Measurements from ENCODE around the gene STAT5A. TPM values are rescaled to one million over a fixed set of nuclear protein-coding genes. Genes with fewer than 3 reads are reported as not detected.

The STAT5A gene
- total and polyA plus RNA-seq, 8 donors, result 10.5 to 19.8 (median 14.5) TPM

GRCh38 chr17:42321555-42321954 is 33.3 kb downstream of the STAT5A start:
- FAIRE-seq (no peak), ATAC-seq (no peak), DNase-seq (no peak)
- no peaks in the 10 kb centered on the region for H3K9me3 ChIP-seq
- 90 to 96% methylated on average over 4 of the region's 4 CpGs for WGBS, 2 donors
- no peaks in the 10 kb centered on the region for H3K27me3 ChIP-seq
- no peak overlapping the region for H3K27ac ChIP-seq
- H3K36me3 ChIP-seq, result peaks cover 9 to 48% (median 15%) of the 10 kb centered on the region in 3 donors
- no peak for TF ChIP-seq CTCF (IDR thresholded peaks at IDR 0.05)
- intact Hi-C loops (cut with DNase I), result loop anchor here in 2 of 3 donors (5.0 to 10.0 kb wide), 3 partner anchors 83 to 193 kb away; no protein-coding TSS in a partner anchor
- no peak overlapping the region for H3K4me3 ChIP-seq
- H3K4me1 ChIP-seq, result peaks cover 0 to 7% (median 0%) of the 10 kb centered on the region in 3 donors

GRCh38 chr17:42322382-42323267 is 34.3 kb downstream of the STAT5A start:
- peaks cover 0 to 4% (median 0%) of the 10 kb centered on the region in 3 donors for H3K4me1 ChIP-seq
- H3K36me3 ChIP-seq, result peaks cover 5 to 43% (median 19%) of the 10 kb centered on the region in 3 donors
- intact Hi-C loops (cut with DNase I), result loop anchor here (2.0 to 10.0 kb wide), 4 partner anchors 82 to 192 kb away; no protein-coding TSS in a partner anchor
- peak; percentile 84 to 95 (median 92) for DNase-seq
- H3K27me3 ChIP-seq, result no peaks in the 10 kb centered on the region
- FAIRE-seq, result no peak
- WGBS, 2 donors, result 31 to 36% methylated on average over 10 of the region's 10 CpGs
- H3K9me3 ChIP-seq, result no peaks in the 10 kb centered on the region
- peak; percentile 92 to 97 (median 96) for ATAC-seq
- TF ChIP-seq CTCF (IDR thresholded peaks at IDR 0.05), result peak; percentile 92 to 99 (median 99)
- no peak overlapping the region for H3K27ac ChIP-seq
- H3K4me3 ChIP-seq, result no peak overlapping the region

- Histone ChIP-seq H3K36me3 (peaks cover 5 to 42% (median 19%) of the 10 kb centered on the region in 3 donors), H3K4me3 (no peak overlapping the region), H3K4me1 (no peaks in the 10 kb centered on the region), H3K9me3 (no peaks in the 10 kb centered on the region), H3K27me3 (no peaks in the 10 kb centered on the region), H3K27ac (no peak overlapping the region)
- no peak for DNase-seq
- no peak for FAIRE-seq
- intact Hi-C loops (cut with DNase I), result loop anchor here (2.0 to 10.0 kb wide), 4 partner anchors 81 to 191 kb away; no protein-coding TSS in a partner anchor
- no peak for ATAC-seq
- TF ChIP-seq CTCF (IDR thresholded peaks at IDR 0.05), result no peak
- WGBS, 2 donors, result 61 to 71% methylated on average over 5 of the region's 5 CpGs
Measured at GRCh38 chr17:42323268-42323773, 35.0 kb downstream of the STAT5A start.

- H3K36me3 ChIP-seq, result peaks cover 5 to 51% (median 22%) of the 10 kb centered on the region in 3 donors
- H3K4me1 ChIP-seq, result peaks cover 0 to 3% (median 0%) of the 10 kb centered on the region in 3 donors
- ATAC-seq (no peak), FAIRE-seq (no peak), DNase-seq (no peak)
- H3K9me3 ChIP-seq, result no peaks in the 10 kb centered on the region
- H3K4me3 ChIP-seq, result no peak overlapping the region
- no peak for TF ChIP-seq CTCF (IDR thresholded peaks at IDR 0.05)
- no peaks in the 10 kb centered on the region for H3K27me3 ChIP-seq
- intact Hi-C loops (cut with DNase I), result loop anchor here in 2 of 3 donors (10.0 kb wide), 2 partner anchors 80 to 190 kb away; no protein-coding TSS in a partner anchor
- H3K27ac ChIP-seq, result no peak overlapping the region
- 91 to 92% methylated on average over 7 of the region's 7 CpGs for WGBS, 2 donors
Measured at GRCh38 chr17:42325026-42325425, 36.7 kb downstream of the STAT5A start.

All from pancreas (tissue), 10 donors.